GM12878 (cell line): ENCODE results near the gene PUM2.

ENCODE experiments used
- ASH2L ChIP-seq: fragments of 300-600, 200-600 bp; sonication (generic); IDR thresholded peaks from 2 replicates; pipeline ENCODE4 v1.6.1; 2017; ENCODE audit warnings: low read depth, mild to moderate bottlenecking, borderline replicate concordance
- CEBPZ ChIP-seq: fragments of 150-350 bp; IDR thresholded peaks from 2 replicates; pipeline ENCODE4 v1.6.1; 2016; ENCODE audit warnings: low read depth, low read length
- CTCF ChIP-seq, 3 experiments: IDR thresholded peaks in 2 of 3; conservative IDR thresholded peaks in 1 of 3; 2 replicates each; pipeline ENCODE4 v1.5.1; 2011; ENCODE audit warnings: low read depth in 3 of 3, low read length in 3 of 3, mild to moderate bottlenecking in 3 of 3, control low read depth in 2 of 3, moderate library complexity in 2 of 3, inconsistent platforms in 1 of 3, mixed read lengths in 1 of 3; ENCODE audit not compliant: control insufficient read depth in 2 of 3, insufficient read depth in 1 of 3; ENCODE audit errors: extremely low read depth in 1 of 3
- E2F4 ChIP-seq: IDR thresholded peaks from 2 replicates; pipeline ENCODE4 v1.6.1; 2012; ENCODE audit warnings: low read depth, low read length, improper control_type of control experiment
- EZH2 ChIP-seq: IDR thresholded peaks from 2 replicates; pipeline ENCODE4 v1.6.1; 2012; ENCODE audit warnings: low read depth, mild to moderate bottlenecking, control low read depth, inconsistent platforms, low read length, borderline replicate concordance; ENCODE audit not compliant: control insufficient read depth
- MAX ChIP-seq: IDR thresholded peaks from 2 replicates; pipeline ENCODE4 v1.6.1; 2012; ENCODE audit warnings: low read depth, low read length, improper control_type of control experiment

- TF ChIP-seq CTCF (IDR thresholded peaks at IDR 0.05 in 2 of 3, conservative IDR thresholded peaks at IDR 0.05 in 1 of 3; ENCODE audit: control insufficient read depth in 2 of 3, extremely low read depth in 1 of 3, insufficient read depth in 1 of 3, low read depth in 3 of 3, low read length in 3 of 3) (no peak), CEBPZ (no peak), ASH2L (no peak), E2F4 (no peak), EZH2 (no peak), MAX (no peak)
These were observed 1.6 kb upstream of the PUM2 start for GRCh38 chr2:20352230-20352578.
